ENCODE measurements around the gene SLC18A2.

SLC18A2 gene

DNA sequence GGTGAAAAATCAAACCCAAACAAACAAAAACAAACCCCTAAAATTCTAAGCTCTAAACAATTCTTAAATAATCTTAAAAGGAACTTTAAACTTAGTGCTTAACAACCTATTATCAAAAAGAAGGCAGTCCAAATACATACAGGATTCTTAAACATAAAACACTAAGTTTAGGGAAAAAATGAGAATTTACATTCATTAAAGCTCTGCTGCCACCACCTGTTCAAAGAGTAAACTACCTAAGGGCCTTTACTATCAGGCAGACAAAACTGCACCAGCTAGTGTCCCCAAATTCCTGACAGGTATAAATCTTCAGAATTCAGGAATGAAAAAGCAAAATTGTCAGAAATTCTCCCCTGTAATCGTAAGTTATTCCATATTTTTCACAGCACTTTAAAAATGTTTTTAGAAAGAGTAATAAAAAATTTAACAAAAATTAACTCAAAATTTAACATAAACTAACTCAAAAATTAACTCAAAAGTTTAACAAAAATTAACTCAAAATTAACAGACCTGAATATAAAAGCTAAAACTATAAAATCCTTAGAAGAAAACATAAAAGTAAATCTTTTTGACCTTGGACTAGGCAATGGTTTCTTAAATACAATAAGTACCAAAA lies 79.2 kb downstream of the SLC18A2 start:
- H3K9me3 ChIP-seq (ENCODE audit: low read depth, low read length), result no peaks in the 10 kb centered on the region
- TF ChIP-seq POLR2AphosphoS5 (IDR thresholded peaks at IDR 0.05; ENCODE audit: borderline replicate concordance, low read depth, low read length) (no peak), EZH2 (IDR thresholded peaks at IDR 0.05) (no peak), FOXP2 (optimal IDR thresholded peaks at IDR 0.05; ENCODE audit: control extremely low read depth, extremely low read length, insufficient read depth) (no peak)
- no peaks in the 10 kb centered on the region for H3K36me3 ChIP-seq (ENCODE audit: insufficient read depth, low read length)
- no peak overlapping the region for H3K4me3 ChIP-seq
- H3K9ac ChIP-seq (ENCODE audit: insufficient read length), result no peak overlapping the region
- no peak overlapping the region for H3K27ac ChIP-seq
- no peak for DNase-seq (ENCODE audit: low read depth, low spot score)

DNA sequence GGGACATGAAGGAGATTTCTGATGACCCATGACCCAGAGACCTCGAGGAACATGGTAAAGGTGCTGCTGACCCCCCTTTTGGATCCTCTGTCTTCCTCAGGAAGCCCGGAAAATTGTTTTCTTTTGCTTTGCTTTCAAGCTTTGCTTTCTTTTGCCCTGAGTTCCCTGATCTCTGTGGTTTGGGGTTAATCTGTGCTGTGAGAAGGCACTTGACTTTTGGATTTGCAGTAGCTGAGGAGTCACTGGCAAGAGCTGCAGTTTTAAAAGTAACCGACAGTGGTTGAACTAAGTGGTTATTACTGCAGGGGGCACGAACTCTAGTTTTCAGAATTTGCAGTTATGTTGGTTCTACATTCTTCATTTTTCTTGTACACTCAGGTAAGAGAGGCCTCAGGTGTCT lies 81.3 kb downstream of the SLC18A2 start:
- Histone ChIP-seq H3K9me3 (ENCODE audit: low read depth, low read length) (no peaks in the 10 kb centered on the region), H3K4me3 (no peak overlapping the region), H3K36me3 (ENCODE audit: insufficient read depth, low read length) (no peaks in the 10 kb centered on the region), H3K9ac (ENCODE audit: insufficient read length) (no peak overlapping the region), H3K27ac (no peak overlapping the region)
- TF ChIP-seq EZH2 (IDR thresholded peaks at IDR 0.05) (no peak), POLR2AphosphoS5 (IDR thresholded peaks at IDR 0.05; ENCODE audit: borderline replicate concordance, low read depth, low read length) (no peak), FOXP2 (optimal IDR thresholded peaks at IDR 0.05; ENCODE audit: control extremely low read depth, extremely low read length, insufficient read depth) (no peak)
- no peak for DNase-seq (ENCODE audit: low read depth, low spot score)

DNA sequence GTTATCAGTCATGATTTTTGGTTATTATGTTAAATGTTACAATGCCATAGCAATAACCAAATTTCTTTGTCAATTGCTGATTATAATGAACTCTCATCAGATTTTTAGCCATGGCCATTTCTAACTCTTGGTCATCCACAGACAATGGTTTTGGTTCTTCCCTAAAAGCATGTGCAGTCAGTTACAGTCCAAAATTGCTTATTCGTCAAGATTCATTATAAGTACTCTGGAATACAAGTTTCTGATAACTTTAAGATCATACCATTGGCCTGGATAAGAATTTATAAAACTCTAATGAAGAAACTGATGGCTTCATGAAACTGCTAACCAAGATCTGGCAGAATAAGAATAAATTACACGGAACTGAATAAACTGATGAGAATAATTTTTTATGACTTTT lies 83.5 kb downstream of the SLC18A2 start:
- no peak for DNase-seq (ENCODE audit: low read depth, low spot score)
- TF ChIP-seq POLR2AphosphoS5 (IDR thresholded peaks at IDR 0.05; ENCODE audit: borderline replicate concordance, low read depth, low read length) (no peak), FOXP2 (optimal IDR thresholded peaks at IDR 0.05; ENCODE audit: control extremely low read depth, extremely low read length, insufficient read depth) (no peak), EZH2 (IDR thresholded peaks at IDR 0.05) (no peak)
- Histone ChIP-seq H3K4me3 (no peak overlapping the region), H3K36me3 (ENCODE audit: insufficient read depth, low read length) (no peaks in the 10 kb centered on the region), H3K9me3 (ENCODE audit: low read depth, low read length) (no peaks in the 10 kb centered on the region), H3K9ac (ENCODE audit: insufficient read length) (no peak overlapping the region), H3K27ac (no peak overlapping the region)

DNA sequence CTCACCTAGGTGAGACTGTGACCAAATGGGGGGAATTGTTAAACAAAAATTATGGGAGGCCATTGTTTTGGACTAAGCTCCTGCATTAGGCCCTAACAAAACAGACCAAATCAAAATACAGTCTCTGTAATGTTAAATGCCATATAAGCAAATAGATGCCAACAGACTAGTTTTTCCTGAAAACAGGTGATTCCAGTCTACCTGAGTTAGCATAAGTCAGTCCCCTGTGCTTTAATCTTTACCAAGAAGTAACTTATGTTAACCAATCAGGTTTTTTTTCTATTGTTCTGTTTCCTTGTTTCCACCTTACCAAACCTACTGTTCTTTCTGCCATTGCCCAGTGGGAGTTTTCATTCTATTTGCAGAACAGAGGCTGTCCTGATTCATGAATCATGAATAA lies 86.3 kb downstream of the SLC18A2 start:
- TF ChIP-seq EZH2 (IDR thresholded peaks at IDR 0.05), result no peak
- H3K27ac ChIP-seq, result no peak overlapping the region
- H3K4me3 ChIP-seq, result no peak overlapping the region
- H3K9me3 ChIP-seq (ENCODE audit: low read depth, low read length), result no peaks in the 10 kb centered on the region
- no peaks in the 10 kb centered on the region for H3K36me3 ChIP-seq (ENCODE audit: insufficient read depth, low read length)
- no peak for DNase-seq (ENCODE audit: low read depth, low spot score)
- H3K9ac ChIP-seq (ENCODE audit: insufficient read length), result no peak overlapping the region
